ENCODE measurements around the gene EMB. TPM values are rescaled to one million over a fixed set of nuclear protein-coding genes. Genes with fewer than 3 reads are reported as not detected.
A peak's percentile ranks its signal among the peaks of the same experiment; 100 is the strongest.
"Not testable (repeated sequence)": the region's sequence is repeated elsewhere in the genome, so short reads cannot be mapped to it uniquely, and the experiment has no call there.

EMB gene
- total RNA-seq, 1 experiment from 2014 or later: 11.6 TPM

DNA sequence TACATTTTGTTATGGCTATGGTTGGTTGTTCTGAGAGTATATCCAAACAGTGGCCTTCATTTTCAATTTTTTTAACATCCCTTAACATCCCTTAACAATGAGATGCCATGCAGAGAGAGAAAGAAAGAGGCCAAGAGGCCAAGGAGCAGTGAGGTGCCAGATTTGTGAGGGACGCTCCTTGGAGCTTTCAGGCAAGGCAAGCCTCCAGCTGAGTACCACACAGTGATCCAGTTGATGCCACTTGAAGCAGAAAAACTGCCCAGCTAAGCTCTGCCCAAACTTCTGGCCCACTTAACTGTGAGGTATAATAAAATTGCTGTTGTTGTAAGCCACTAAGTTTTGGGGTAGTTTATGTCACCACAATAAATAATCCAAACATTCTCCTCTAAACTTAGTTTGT, 22.6 kb upstream of the EMB start:
- no TSS peak for BruUV-seq (replicated peaks)
- Histone ChIP-seq H2AFZ (no peak overlapping the region), H3K36me3 (ENCODE audit: low read depth) (no peaks in the 10 kb centered on the region), H3K9me2 (ENCODE audit: insufficient read depth) (no peaks in the 10 kb centered on the region), H3K27ac (no peak overlapping the region), H3K9me3 (ENCODE audit: insufficient read depth, low read depth) (no peaks in the 10 kb centered on the region), H4K20me1 (ENCODE audit: insufficient read depth) (no peaks in the 10 kb centered on the region), H3K4me2 (no peak overlapping the region), H3K4me3 (no peak overlapping the region), H3K27me3 (ENCODE audit: insufficient read depth, low read depth) (no peaks in the 10 kb centered on the region), H3F3A (ENCODE audit: insufficient read depth, low read depth) (no peaks in the 10 kb centered on the region), H3K79me2 (ENCODE audit: low read depth) (no peaks in the 10 kb centered on the region), H3K4me1 (replicated peaks; ENCODE audit: insufficient read depth) (no peaks in the 10 kb centered on the region)
- intact Hi-C loops (cut with micrococcal nuclease; ENCODE audit: unreplicated experiment): no loop called here
- TF ChIP-seq EZH2 (IDR thresholded peaks at IDR 0.05; ENCODE audit: low read depth): no peak
- TF ChIP-seq, protein P1, sequence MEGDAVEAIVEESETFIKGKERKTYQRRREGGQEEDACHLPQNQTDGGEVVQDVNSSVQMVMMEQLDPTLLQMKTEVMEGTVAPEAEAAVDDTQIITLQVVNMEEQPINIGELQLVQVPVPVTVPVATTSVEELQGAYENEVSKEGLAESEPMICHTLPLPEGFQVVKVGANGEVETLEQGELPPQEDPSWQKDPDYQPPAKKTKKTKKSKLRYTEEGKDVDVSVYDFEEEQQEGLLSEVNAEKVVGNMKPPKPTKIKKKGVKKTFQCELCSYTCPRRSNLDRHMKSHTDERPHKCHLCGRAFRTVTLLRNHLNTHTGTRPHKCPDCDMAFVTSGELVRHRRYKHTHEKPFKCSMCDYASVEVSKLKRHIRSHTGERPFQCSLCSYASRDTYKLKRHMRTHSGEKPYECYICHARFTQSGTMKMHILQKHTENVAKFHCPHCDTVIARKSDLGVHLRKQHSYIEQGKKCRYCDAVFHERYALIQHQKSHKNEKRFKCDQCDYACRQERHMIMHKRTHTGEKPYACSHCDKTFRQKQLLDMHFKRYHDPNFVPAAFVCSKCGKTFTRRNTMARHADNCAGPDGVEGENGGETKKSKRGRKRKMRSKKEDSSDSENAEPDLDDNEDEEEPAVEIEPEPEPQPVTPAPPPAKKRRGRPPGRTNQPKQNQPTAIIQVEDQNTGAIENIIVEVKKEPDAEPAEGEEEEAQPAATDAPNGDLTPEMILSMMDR (conservative IDR thresholded peaks at IDR 0.05): no peak
- ChIA-PET POLR2A (ENCODE audit: unreplicated experiment) (no interaction called here), CTCF (no interaction called here)
- no peak for DNase-seq

DNA sequence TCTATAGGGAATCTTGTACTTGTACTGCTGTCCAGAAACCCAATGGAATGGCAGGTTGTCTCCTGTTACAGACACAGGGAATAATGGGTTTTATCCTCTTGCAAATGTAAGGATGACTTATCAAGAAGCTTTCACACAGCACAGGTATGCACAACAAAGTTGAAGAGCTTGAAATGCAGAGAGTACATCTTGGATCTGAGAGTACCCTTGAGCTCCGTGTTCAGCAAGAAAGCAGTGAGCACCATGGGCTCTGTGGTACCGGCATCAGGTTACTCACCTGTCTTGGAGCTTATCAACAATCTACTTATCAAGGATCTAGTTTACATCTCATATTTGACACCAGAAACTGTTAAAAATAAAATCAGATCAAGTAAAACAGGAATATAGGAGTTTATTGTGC, 22.0 kb upstream of the EMB start:
- Histone ChIP-seq H3K36me3 (ENCODE audit: low read depth) (no peaks in the 10 kb centered on the region), H3K79me2 (ENCODE audit: low read depth) (no peaks in the 10 kb centered on the region), H3F3A (ENCODE audit: insufficient read depth, low read depth) (no peaks in the 10 kb centered on the region), H3K4me1 (replicated peaks; ENCODE audit: insufficient read depth) (no peaks in the 10 kb centered on the region), H3K9me3 (ENCODE audit: insufficient read depth, low read depth) (no peaks in the 10 kb centered on the region), H3K27ac (no peak overlapping the region), H3K27me3 (ENCODE audit: insufficient read depth, low read depth) (no peaks in the 10 kb centered on the region), H3K4me2 (no peak overlapping the region), H2AFZ (no peak overlapping the region), H3K4me3 (no peak overlapping the region), H4K20me1 (ENCODE audit: insufficient read depth) (no peaks in the 10 kb centered on the region), H3K9me2 (ENCODE audit: insufficient read depth) (no peaks in the 10 kb centered on the region)
- no TSS peak for BruUV-seq (replicated peaks)
- CTCF ChIA-PET: no interaction called here
- intact Hi-C loops (cut with micrococcal nuclease; ENCODE audit: unreplicated experiment): no loop called here
- POLR2A ChIA-PET (ENCODE audit: unreplicated experiment): no interaction called here
- no peak for TF ChIP-seq EZH2 (IDR thresholded peaks at IDR 0.05; ENCODE audit: low read depth)
- TF ChIP-seq, protein P1 (conservative IDR thresholded peaks at IDR 0.05): no peak
- DNase-seq: no peak

DNA sequence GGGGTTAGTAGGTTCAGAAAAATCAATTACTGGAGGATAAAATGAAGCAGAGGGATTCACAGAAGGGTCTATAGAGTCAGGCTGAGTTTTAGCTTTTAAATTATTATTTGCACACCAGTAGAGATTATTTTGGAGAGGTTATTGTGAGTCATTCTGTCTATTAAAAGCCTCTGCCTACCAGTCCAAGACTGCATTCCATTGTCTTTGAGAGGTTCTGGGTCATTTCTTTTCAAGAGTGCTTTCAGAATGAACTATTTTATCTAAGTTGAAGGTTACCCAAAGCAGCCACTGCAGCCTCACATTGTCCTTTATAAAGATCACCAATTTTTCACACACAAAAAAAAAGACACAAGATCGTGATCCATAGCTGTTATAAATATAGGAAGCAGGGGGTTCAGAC, 21.5 kb upstream of the EMB start:
- H3K4me1 ChIP-seq (replicated peaks; ENCODE audit: insufficient read depth); H3K27me3 ChIP-seq (ENCODE audit: insufficient read depth, low read depth); DNase-seq; H3K79me2 ChIP-seq (ENCODE audit: low read depth); H3K9me2 ChIP-seq (ENCODE audit: insufficient read depth); H3F3A ChIP-seq (ENCODE audit: insufficient read depth, low read depth); H3K4me3 ChIP-seq; H3K9me3 ChIP-seq (ENCODE audit: insufficient read depth, low read depth); H3K27ac ChIP-seq; intact Hi-C loops (cut with micrococcal nuclease; ENCODE audit: unreplicated experiment); BruUV-seq (replicated peaks); POLR2A ChIA-PET (ENCODE audit: unreplicated experiment); H2AFZ ChIP-seq; H3K36me3 ChIP-seq (ENCODE audit: low read depth); CTCF ChIA-PET; H4K20me1 ChIP-seq (ENCODE audit: insufficient read depth); H3K4me2 ChIP-seq: not testable (repeated sequence)

DNA sequence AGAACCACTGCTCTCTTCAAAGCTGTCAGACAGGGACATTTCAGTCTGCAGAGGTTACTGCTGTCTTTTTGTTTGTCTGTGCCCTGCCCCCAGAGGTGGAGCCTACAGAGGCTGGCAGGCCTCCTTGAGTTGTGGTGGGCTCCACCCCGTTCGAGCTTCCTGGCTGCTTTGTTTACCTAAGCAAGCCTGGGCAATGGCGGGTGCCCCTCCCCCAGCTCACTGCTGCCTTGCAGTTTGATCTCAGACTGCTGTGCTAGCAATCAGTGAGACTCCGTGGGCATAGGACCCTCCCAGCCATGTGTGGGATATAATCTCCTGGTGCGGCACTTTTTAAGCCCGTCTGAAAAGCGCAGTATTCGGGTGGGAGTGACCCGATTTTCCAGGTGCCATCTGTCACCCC, 17.3 kb upstream of the EMB start:
- H3K9me2 ChIP-seq (ENCODE audit: insufficient read depth); H4K20me1 ChIP-seq (ENCODE audit: insufficient read depth); H3K4me3 ChIP-seq; BruUV-seq (replicated peaks); H3K79me2 ChIP-seq (ENCODE audit: low read depth); intact Hi-C loops (cut with micrococcal nuclease; ENCODE audit: unreplicated experiment); POLR2A ChIA-PET (ENCODE audit: unreplicated experiment); H3K9me3 ChIP-seq (ENCODE audit: insufficient read depth, low read depth); H3K27ac ChIP-seq; H3K4me1 ChIP-seq (replicated peaks; ENCODE audit: insufficient read depth); H3K27me3 ChIP-seq (ENCODE audit: insufficient read depth, low read depth); H3F3A ChIP-seq (ENCODE audit: insufficient read depth, low read depth); CTCF ChIA-PET; H3K36me3 ChIP-seq (ENCODE audit: low read depth): not testable (repeated sequence)
- Histone ChIP-seq H2AFZ (0 out of 2 replicates have a peak overlapping the region, but pooled peaks have one; percentile 27), H3K4me2 (peak overlapping the region; percentile 34; the same call in 1 of the 2 replicates)
- peak in 1 of 2 experiments; percentile 40 for DNase-seq

DNA sequence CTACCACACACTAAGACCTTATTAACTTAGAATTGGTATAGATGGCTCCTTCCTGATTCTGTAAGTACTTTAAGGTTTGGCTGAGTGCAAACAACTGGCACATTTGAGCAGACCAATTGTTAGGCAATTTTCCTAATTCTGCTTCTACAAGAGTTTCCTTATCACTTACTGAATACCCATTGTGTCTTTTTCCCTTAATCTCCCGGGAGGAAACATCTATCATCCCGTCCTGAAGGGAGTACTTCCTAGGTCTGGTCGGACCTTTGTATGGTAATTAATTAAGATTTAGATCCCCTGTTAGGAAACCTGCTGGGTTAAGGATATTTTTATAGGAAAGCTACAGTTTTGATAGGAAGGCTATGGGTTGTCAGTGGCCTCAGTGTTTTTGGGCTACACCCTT, 8.2 kb upstream of the EMB start:
- H3K79me2 ChIP-seq (ENCODE audit: low read depth); CTCF ChIA-PET; H3K4me1 ChIP-seq (replicated peaks; ENCODE audit: insufficient read depth); H3K4me3 ChIP-seq; H2AFZ ChIP-seq; DNase-seq; H3K27ac ChIP-seq; H3K9me2 ChIP-seq (ENCODE audit: insufficient read depth); POLR2A ChIA-PET (ENCODE audit: unreplicated experiment); BruUV-seq (replicated peaks); H3K9me3 ChIP-seq (ENCODE audit: insufficient read depth, low read depth); H3K4me2 ChIP-seq; intact Hi-C loops (cut with micrococcal nuclease; ENCODE audit: unreplicated experiment); H4K20me1 ChIP-seq (ENCODE audit: insufficient read depth); H3K36me3 ChIP-seq (ENCODE audit: low read depth); H3K27me3 ChIP-seq (ENCODE audit: insufficient read depth, low read depth); H3F3A ChIP-seq (ENCODE audit: insufficient read depth, low read depth): not testable (repeated sequence)
